Liver (tissue), 9 donors: ENCODE measurements around the gene HOXB8. TPM values are rescaled to one million over a fixed set of nuclear protein-coding genes. Genes with fewer than 3 reads are reported as not detected.

Source experiments
- DNase-seq: peaks from one replicate; pipeline ENCODE4 v3.0.0-alpha.2; 2017; ENCODE audit warnings: low spot score
- H3K27ac ChIP-seq, 2 donors: one replicate each; pipeline ENCODE4 v1.7.0; 2013; ENCODE audit warnings: inconsistent platforms in 2 of 2, low read length in 2 of 2, control low read depth in 1 of 2, low read depth in 1 of 2, mild to moderate bottlenecking in 1 of 2
- H3K27me3 ChIP-seq, 4 donors: one replicate each; pipeline versions ENCODE4 v1.6.1 to v1.7.0; 2013; ENCODE audit warnings: low read length in 3 of 4, inconsistent platforms in 1 of 4, mild to moderate bottlenecking in 1 of 4, moderate library complexity in 1 of 4; ENCODE audit not compliant: control insufficient read depth in 4 of 4, insufficient read depth in 4 of 4
- H3K36me3 ChIP-seq, 4 donors: one replicate each; pipeline versions ENCODE4 v1.6.1 to v1.7.0; 2013; ENCODE audit warnings: low read length in 3 of 4, mild to moderate bottlenecking in 3 of 4, low read depth in 1 of 4, moderate library complexity in 1 of 4; ENCODE audit not compliant: control insufficient read depth in 4 of 4, insufficient read depth in 3 of 4
- H3K4me1 ChIP-seq, 4 donors: one replicate each; pipeline versions ENCODE4 v1.6.1 to v1.7.0; 2013; ENCODE audit warnings: low read length in 3 of 4, mild to moderate bottlenecking in 3 of 4, moderate library complexity in 1 of 4; ENCODE audit not compliant: control insufficient read depth in 4 of 4, insufficient read depth in 4 of 4
- H3K4me3 ChIP-seq, 3 donors: one replicate each; pipeline versions ENCODE4 v1.6.1 to v1.7.0; 2013; ENCODE audit warnings: low read length in 3 of 3, control low read depth in 1 of 3, low read depth in 1 of 3, mild to moderate bottlenecking in 1 of 3
- H3K9ac ChIP-seq, 2 donors: one replicate each; pipeline ENCODE4 v1.7.0; 2013; ENCODE audit warnings: low read length in 2 of 2, mild to moderate bottlenecking in 2 of 2, moderate library complexity in 2 of 2, control low read depth in 1 of 2, low read depth in 1 of 2
- H3K9me3 ChIP-seq, 4 donors: one replicate each; pipeline versions ENCODE4 v1.6.1 to v1.7.0; 2013; ENCODE audit warnings: low read length in 3 of 4; ENCODE audit not compliant: control insufficient read depth in 4 of 4
- EGR1 ChIP-seq, 2 donors: IDR thresholded peaks; 2 replicates each; pipeline ENCODE4 v1.6.1; 2016 to 2018; ENCODE audit warnings: antibody characterized with exemption in 2 of 2, low read depth in 2 of 2
- FOXA1 ChIP-seq: IDR thresholded peaks from 2 replicates; pipeline ENCODE4 v1.6.1; 2016; ENCODE audit warnings: antibody characterized with exemption
- FOXA2 ChIP-seq: IDR thresholded peaks from 2 replicates; pipeline ENCODE4 v1.6.1; 2016; ENCODE audit warnings: antibody characterized with exemption
- GABPA ChIP-seq, 2 donors: IDR thresholded peaks in 1 of 2; conservative IDR thresholded peaks in 1 of 2; 2 replicates each; pipeline ENCODE4 v1.6.1; 2016; ENCODE audit warnings: antibody characterized with exemption in 2 of 2, mild to moderate bottlenecking in 1 of 2, moderate library complexity in 1 of 2
- HNF4A ChIP-seq, 2 donors: conservative IDR thresholded peaks; 2 replicates each; pipeline ENCODE4 v1.6.1; 2016; ENCODE audit warnings: antibody characterized with exemption in 2 of 2, mild to moderate bottlenecking in 2 of 2
- HNF4G ChIP-seq: IDR thresholded peaks from 2 replicates; pipeline ENCODE4 v1.6.1; 2016; ENCODE audit warnings: antibody characterized with exemption
- JUND ChIP-seq, 2 donors: IDR thresholded peaks; 2 replicates each; pipeline ENCODE4 v1.6.1; 2016; ENCODE audit warnings: antibody characterized with exemption in 2 of 2
- RAD21 ChIP-seq, 2 donors: IDR thresholded peaks; 2 replicates each; pipeline ENCODE4 v1.6.1; 2016; ENCODE audit warnings: antibody characterized with exemption in 2 of 2, mild to moderate bottlenecking in 2 of 2
- RXRA ChIP-seq, 2 donors: IDR thresholded peaks; 2 replicates each; pipeline ENCODE4 v1.6.1; 2017 to 2018; ENCODE audit warnings: antibody characterized with exemption in 2 of 2, mild to moderate bottlenecking in 1 of 2
- SP1 ChIP-seq: IDR thresholded peaks from 2 replicates; pipeline ENCODE4 v1.6.1; 2018; ENCODE audit warnings: antibody characterized with exemption, mild to moderate bottlenecking
- WGBS: extraction: QIAGEN DNeasy Blood & Tissue Kit; methylation state at CpG from one replicate; pipeline ENCODE4 v1.1.7; 2013; 5-methylcytosine and 5-hydroxymethylcytosine counted together
- polyA plus RNA-seq, 2 donors: library from polyadenylated mRNA; stranded (reverse) in 1 of 2; unstranded in 1 of 2; fragments of 200-250 nt in 1 of 2; fragments of >200 nt in 1 of 2; fragmentation: Nextera tagmentation in 1 of 2; extraction: Ambion mirVana in 1 of 2; gene quantifications; one replicate each; pipeline versions ENCODE4 v1.2.1 to v1.2.3, GENCODE V29; 2013 to 2015
- total RNA-seq, 2 donors: library from RNA; depleted of rRNA; stranded (reverse); fragments of >200 nt; gene quantifications; one replicate each; pipeline ENCODE4 v1.2.3, GENCODE V29; 2014
- TF ChIP-seq, protein P1 (sequence below): IDR thresholded peaks from 2 replicates; pipeline ENCODE4 v1.6.1; 2016; ENCODE audit warnings: antibody characterized with exemption, mild to moderate bottlenecking
- TF ChIP-seq, protein P2 (sequence below): IDR thresholded peaks from 2 replicates; pipeline ENCODE4 v1.6.1; 2016; ENCODE audit warnings: antibody characterized with exemption
- TF ChIP-seq, protein P3 (sequence below): fragments of 150-350 bp; IDR thresholded peaks from 2 replicates; pipeline ENCODE4 v1.5.1; 2017; ENCODE audit warnings: improper control_type of control experiment, low read depth, low read length; ENCODE audit not compliant: missing input control
- TF ChIP-seq, protein P4 (sequence below): IDR thresholded peaks from 2 replicates; pipeline ENCODE4 v1.6.1; 2016; ENCODE audit warnings: antibody characterized with exemption
- donor health status: healthy.
- donor health status: healthy.
- donor health status: healthy.
- donor health status: healthy.
- donor health status: healthy.

Gene HOXB8
- total and polyA plus RNA-seq, 4 donors: not detected

DNA sequence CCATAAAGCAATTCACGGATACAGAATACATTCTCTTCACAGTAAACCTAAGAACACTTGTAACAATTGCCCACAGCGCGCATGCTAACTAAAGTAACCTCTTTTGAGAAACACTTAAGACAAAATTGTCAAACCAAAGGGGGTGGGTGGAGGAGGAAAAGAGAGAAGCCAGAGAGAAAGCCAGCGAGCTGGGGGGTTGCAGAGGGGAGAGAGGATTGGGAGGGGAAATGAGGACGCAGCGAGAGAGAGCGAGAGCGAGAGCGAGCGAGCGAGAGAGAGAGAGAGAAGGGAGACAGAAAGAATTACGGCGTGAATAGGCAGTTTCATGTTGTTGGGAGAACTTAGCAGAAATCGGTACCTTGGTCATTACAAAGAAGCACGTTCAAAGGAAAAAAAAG is 2.6 kb downstream of the HOXB8 start (continued):
- TF ChIP-seq, protein P1, sequence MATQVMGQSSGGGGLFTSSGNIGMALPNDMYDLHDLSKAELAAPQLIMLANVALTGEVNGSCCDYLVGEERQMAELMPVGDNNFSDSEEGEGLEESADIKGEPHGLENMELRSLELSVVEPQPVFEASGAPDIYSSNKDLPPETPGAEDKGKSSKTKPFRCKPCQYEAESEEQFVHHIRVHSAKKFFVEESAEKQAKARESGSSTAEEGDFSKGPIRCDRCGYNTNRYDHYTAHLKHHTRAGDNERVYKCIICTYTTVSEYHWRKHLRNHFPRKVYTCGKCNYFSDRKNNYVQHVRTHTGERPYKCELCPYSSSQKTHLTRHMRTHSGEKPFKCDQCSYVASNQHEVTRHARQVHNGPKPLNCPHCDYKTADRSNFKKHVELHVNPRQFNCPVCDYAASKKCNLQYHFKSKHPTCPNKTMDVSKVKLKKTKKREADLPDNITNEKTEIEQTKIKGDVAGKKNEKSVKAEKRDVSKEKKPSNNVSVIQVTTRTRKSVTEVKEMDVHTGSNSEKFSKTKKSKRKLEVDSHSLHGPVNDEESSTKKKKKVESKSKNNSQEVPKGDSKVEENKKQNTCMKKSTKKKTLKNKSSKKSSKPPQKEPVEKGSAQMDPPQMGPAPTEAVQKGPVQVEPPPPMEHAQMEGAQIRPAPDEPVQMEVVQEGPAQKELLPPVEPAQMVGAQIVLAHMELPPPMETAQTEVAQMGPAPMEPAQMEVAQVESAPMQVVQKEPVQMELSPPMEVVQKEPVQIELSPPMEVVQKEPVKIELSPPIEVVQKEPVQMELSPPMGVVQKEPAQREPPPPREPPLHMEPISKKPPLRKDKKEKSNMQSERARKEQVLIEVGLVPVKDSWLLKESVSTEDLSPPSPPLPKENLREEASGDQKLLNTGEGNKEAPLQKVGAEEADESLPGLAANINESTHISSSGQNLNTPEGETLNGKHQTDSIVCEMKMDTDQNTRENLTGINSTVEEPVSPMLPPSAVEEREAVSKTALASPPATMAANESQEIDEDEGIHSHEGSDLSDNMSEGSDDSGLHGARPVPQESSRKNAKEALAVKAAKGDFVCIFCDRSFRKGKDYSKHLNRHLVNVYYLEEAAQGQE: no peak
- TF ChIP-seq GABPA (IDR thresholded peaks at IDR 0.05 in 1 of 2, conservative IDR thresholded peaks at IDR 0.05 in 1 of 2): no peak
- TF ChIP-seq HNF4G: no peak

DNA sequence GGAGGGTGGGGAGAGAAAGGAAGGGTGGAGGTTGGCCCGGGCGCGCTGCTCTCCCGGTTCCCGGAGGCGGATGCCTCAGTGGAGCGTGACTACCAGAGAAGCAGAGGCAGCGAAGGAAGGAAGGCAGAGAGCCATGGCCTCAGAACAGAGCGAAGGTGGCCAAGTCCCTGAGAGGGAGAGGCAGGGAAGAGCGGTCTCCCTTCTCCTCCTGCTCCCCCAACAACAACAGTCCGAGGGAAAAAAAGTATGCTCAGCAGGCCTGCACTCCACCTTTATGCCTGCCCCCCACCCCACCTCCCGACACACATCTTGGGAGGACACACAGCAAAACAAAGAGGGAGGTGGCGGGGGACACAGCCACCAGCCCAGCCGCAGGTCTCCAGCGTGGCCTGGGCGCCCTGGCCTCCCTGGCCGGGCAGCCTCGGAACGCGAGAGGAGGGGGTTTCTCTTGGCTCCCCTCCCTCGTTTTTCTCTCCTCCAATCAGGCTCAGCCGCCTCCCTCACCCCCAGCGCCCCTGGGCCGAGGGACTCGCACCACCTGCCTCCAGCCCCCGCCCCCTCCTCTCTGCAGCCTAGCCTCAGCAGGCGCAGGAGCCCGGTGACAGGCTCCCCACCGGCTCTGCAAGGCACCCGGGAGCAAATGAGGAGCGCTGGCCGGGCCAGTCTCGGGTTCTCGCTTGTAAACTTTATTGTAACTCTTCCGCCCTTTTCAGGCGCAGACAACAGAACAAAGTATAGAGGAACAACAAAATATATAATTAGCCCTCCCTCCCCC is 3.2 kb downstream of the HOXB8 start:
- WGBS: 6% methylated on average over 36 of the region's 36 CpGs
- H3K4me3 ChIP-seq: no peak overlapping the region
- peaks cover 11 to 30% (median 16%) of the 10 kb centered on the region in 4 donors for H3K27me3 ChIP-seq
- H3K36me3 ChIP-seq: no peaks in the 10 kb centered on the region
- peaks cover 0 to 20% (median 9%) of the 10 kb centered on the region in 4 donors for H3K4me1 ChIP-seq
- no peak for DNase-seq
- no peaks in the 10 kb centered on the region for H3K9me3 ChIP-seq
- H3K9ac ChIP-seq: no peak overlapping the region
- no peak overlapping the region for H3K27ac ChIP-seq
- TF ChIP-seq SP1 (no peak), GABPA (IDR thresholded peaks at IDR 0.05 in 1 of 2, conservative IDR thresholded peaks at IDR 0.05 in 1 of 2) (no peak), JUND (IDR thresholded peaks at IDR 0.05) (no peak), RXRA (IDR thresholded peaks at IDR 0.05) (no peak), RAD21 (IDR thresholded peaks at IDR 0.05) (no peak)
- TF ChIP-seq, protein P2, sequence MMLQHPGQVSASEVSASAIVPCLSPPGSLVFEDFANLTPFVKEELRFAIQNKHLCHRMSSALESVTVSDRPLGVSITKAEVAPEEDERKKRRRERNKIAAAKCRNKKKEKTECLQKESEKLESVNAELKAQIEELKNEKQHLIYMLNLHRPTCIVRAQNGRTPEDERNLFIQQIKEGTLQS: no peak

DNA sequence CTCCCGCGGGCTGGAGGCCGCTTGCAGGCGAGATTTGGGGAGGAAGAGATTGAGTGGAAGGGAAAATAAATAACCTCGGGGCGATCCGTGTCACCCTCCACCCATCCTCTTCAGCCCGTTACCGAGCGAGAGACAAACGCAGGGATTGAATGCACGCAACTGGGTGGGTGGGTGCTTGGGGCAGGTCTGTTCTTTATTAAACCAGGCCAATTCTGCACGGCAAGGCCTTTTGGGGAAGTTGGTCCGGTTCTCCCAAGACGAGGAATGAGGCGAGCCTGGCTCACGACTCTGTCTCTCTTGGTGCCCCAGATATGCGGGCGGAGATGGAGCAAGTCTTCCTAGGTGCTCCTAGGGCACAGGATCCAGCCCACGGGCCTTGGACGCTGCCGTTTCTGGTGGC is 3.9 kb downstream of the HOXB8 start:
- no peak for DNase-seq
- Histone ChIP-seq H3K9me3 (no peaks in the 10 kb centered on the region), H3K27me3 (peaks cover 7 to 35% (median 12%) of the 10 kb centered on the region in 4 donors), H3K27ac (no peak overlapping the region), H3K9ac (no peak overlapping the region), H3K4me1 (peaks cover 0 to 20% (median 9%) of the 10 kb centered on the region in 4 donors), H3K36me3 (no peaks in the 10 kb centered on the region), H3K4me3 (peak overlapping the region in 1 of 3 donors; percentile 45)
- WGBS: 8% methylated on average over 22 of the region's 22 CpGs
- TF ChIP-seq EGR1 (IDR thresholded peaks at IDR 0.05; ENCODE audit: low read depth in 2 of 2) (no peak), SP1 (no peak), FOXA2 (no peak), HNF4A (conservative IDR thresholded peaks at IDR 0.05) (no peak), FOXA1 (no peak), HNF4G (no peak), GABPA (IDR thresholded peaks at IDR 0.05 in 1 of 2, conservative IDR thresholded peaks at IDR 0.05 in 1 of 2) (no peak)
- TF ChIP-seq, protein P2: no peak
- TF ChIP-seq, protein P3, sequence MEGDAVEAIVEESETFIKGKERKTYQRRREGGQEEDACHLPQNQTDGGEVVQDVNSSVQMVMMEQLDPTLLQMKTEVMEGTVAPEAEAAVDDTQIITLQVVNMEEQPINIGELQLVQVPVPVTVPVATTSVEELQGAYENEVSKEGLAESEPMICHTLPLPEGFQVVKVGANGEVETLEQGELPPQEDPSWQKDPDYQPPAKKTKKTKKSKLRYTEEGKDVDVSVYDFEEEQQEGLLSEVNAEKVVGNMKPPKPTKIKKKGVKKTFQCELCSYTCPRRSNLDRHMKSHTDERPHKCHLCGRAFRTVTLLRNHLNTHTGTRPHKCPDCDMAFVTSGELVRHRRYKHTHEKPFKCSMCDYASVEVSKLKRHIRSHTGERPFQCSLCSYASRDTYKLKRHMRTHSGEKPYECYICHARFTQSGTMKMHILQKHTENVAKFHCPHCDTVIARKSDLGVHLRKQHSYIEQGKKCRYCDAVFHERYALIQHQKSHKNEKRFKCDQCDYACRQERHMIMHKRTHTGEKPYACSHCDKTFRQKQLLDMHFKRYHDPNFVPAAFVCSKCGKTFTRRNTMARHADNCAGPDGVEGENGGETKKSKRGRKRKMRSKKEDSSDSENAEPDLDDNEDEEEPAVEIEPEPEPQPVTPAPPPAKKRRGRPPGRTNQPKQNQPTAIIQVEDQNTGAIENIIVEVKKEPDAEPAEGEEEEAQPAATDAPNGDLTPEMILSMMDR: no peak
- TF ChIP-seq, protein P4, sequence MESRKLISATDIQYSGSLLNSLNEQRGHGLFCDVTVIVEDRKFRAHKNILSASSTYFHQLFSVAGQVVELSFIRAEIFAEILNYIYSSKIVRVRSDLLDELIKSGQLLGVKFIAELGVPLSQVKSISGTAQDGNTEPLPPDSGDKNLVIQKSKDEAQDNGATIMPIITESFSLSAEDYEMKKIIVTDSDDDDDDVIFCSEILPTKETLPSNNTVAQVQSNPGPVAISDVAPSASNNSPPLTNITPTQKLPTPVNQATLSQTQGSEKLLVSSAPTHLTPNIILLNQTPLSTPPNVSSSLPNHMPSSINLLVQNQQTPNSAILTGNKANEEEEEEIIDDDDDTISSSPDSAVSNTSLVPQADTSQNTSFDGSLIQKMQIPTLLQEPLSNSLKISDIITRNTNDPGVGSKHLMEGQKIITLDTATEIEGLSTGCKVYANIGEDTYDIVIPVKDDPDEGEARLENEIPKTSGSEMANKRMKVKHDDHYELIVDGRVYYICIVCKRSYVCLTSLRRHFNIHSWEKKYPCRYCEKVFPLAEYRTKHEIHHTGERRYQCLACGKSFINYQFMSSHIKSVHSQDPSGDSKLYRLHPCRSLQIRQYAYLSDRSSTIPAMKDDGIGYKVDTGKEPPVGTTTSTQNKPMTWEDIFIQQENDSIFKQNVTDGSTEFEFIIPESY: no peak
